Naive B cell (primary cell): ENCODE data around the gene FBXL14. TPM values are rescaled to one million over a fixed set of nuclear protein-coding genes. Genes with fewer than 3 reads are reported as not detected.

Experiments
- ATAC-seq, 2 donors: fragments of 150-1000 bp; cut with Tn5 transposase; 2 replicates each; pipeline ENCODE4 v1.10.0; 2021; ENCODE audit warnings: low read depth in 2 of 2, mild to moderate bottlenecking in 2 of 2, moderate library complexity in 2 of 2
- DNase-seq: peaks from one replicate; pipeline ENCODE4 v3.0.0; 2022
- H3K27ac Mint-ChIP-seq, 6 donors: one replicate each; pipeline ENCODE4 v1.8.0; 2020 to 2022; ENCODE audit warnings: mild to moderate bottlenecking in 6 of 6, mixed read lengths in 6 of 6, moderate library complexity in 5 of 6, inconsistent platforms in 2 of 6
- H3K27me3 Mint-ChIP-seq, 3 donors: one replicate each; pipeline ENCODE4 v1.8.0; 2021 to 2022; ENCODE audit warnings: mixed read lengths in 3 of 3, mild to moderate bottlenecking in 1 of 3
- H3K36me3 Mint-ChIP-seq, 2 donors: one replicate each; pipeline ENCODE4 v1.8.0; 2020 to 2022; ENCODE audit warnings: mixed read lengths in 2 of 2, inconsistent platforms in 1 of 2, mild to moderate bottlenecking in 1 of 2
- H3K4me1 Mint-ChIP-seq, 3 donors: one replicate each; pipeline ENCODE4 v1.8.0; 2020 to 2022; ENCODE audit warnings: mixed read lengths in 3 of 3, inconsistent platforms in 1 of 3, mild to moderate bottlenecking in 1 of 3, moderate library complexity in 1 of 3
- H3K4me3 Mint-ChIP-seq, 8 donors: one replicate each; pipeline ENCODE4 v1.8.0; 2020 to 2022; ENCODE audit warnings: mild to moderate bottlenecking in 8 of 8, mixed read lengths in 8 of 8, moderate library complexity in 8 of 8, inconsistent platforms in 2 of 8
- H3K9me3 Mint-ChIP-seq, 7 donors: one replicate each; pipeline ENCODE4 v1.8.0; 2020 to 2022; ENCODE audit warnings: mixed read lengths in 7 of 7, mild to moderate bottlenecking in 5 of 7, inconsistent platforms in 2 of 7, moderate library complexity in 1 of 7
- polyA plus RNA-seq, 6 donors: library from polyadenylated mRNA; unstranded; fragments of 300-500 nt; fragmentation: Illumina TruSeq; gene quantifications; one replicate each; pipeline ENCODE4 v1.2.3, GENCODE V29; 2021; ENCODE audit warnings: low read depth in 6 of 6

FBXL14 gene
- polyA plus RNA-seq, 6 donors from 2014 or later: 11.2 to 20.6 (median 14.6) TPM

GRCh38 chr12:1632702-1633101 is 38.3 kb upstream of the FBXL14 start:
- DNase-seq (no peak), ATAC-seq (no peak)
- Mint-ChIP-seq H3K27me3 (peaks cover 68 to 73% (median 69%) of the 10 kb centered on the region in 3 donors), H3K36me3 (no peaks in the 10 kb centered on the region), H3K4me3 (peak overlapping the region in 1 of 8 donors; percentile 22), H3K4me1 (peaks cover 19 to 25% (median 25%) of the 10 kb centered on the region in 3 donors), H3K9me3 (no peaks in the 10 kb centered on the region), H3K27ac (no peak overlapping the region)

GRCh38 chr12:1630827-1631591 is 36.6 kb upstream of the FBXL14 start:
- no peaks in the 10 kb centered on the region for H3K36me3 Mint-ChIP-seq
- peaks cover 63 to 77% (median 67%) of the 10 kb centered on the region in 3 donors for H3K27me3 Mint-ChIP-seq
- H3K9me3 Mint-ChIP-seq: no peaks in the 10 kb centered on the region
- ATAC-seq: no peak
- peak overlapping the region; percentile 73 to 88 (median 82) for H3K4me3 Mint-ChIP-seq
- H3K4me1 Mint-ChIP-seq: peaks cover 19 to 25% (median 25%) of the 10 kb centered on the region in 3 donors
- DNase-seq: no peak
- H3K27ac Mint-ChIP-seq: peak overlapping the region in 1 of 6 donors; percentile 73

GRCh38 chr12:1630133-1630826 is 35.9 kb upstream of the FBXL14 start:
- Mint-ChIP-seq H3K27me3 (peaks cover 56 to 74% (median 62%) of the 10 kb centered on the region in 3 donors), H3K9me3 (no peaks in the 10 kb centered on the region), H3K4me3 (peak overlapping the region; percentile 73 to 90 (median 84)), H3K27ac (peak overlapping the region in 1 of 6 donors; percentile 29), H3K36me3 (no peaks in the 10 kb centered on the region), H3K4me1 (peaks cover 19 to 25% (median 25%) of the 10 kb centered on the region in 3 donors)
- peak; percentile 17 for DNase-seq
- peak; percentile 68 to 73 for ATAC-seq

GRCh38 chr12:1629338-1630132 is 35.2 kb upstream of the FBXL14 start:
- Mint-ChIP-seq H3K27me3 (peaks cover 48 to 66% (median 55%) of the 10 kb centered on the region in 3 donors), H3K9me3 (no peaks in the 10 kb centered on the region), H3K36me3 (no peaks in the 10 kb centered on the region), H3K4me1 (peaks cover 19 to 25% (median 25%) of the 10 kb centered on the region in 3 donors), H3K27ac (peak overlapping the region in 1 of 6 donors; percentile 38), H3K4me3 (peak overlapping the region; percentile 73 to 90 (median 82))
- DNase-seq (peak; percentile 43), ATAC-seq (peak; percentile 77)

- Mint-ChIP-seq H3K27me3 (peaks cover 45 to 62% (median 51%) of the 10 kb centered on the region in 3 donors), H3K4me3 (peak within 1 kb of the TSS; percentile 73 to 90 (median 82)), H3K4me1 (peaks cover 19 to 25% (median 25%) of the 10 kb centered on the region in 3 donors), H3K27ac (peak within 1 kb of the TSS in 1 of 6 donors; percentile 75), H3K9me3 (no peaks in the 10 kb centered on the region), H3K36me3 (no peaks in the 10 kb centered on the region)
- ATAC-seq (no peak), DNase-seq (no peak)
Measured at GRCh38 chr12:1628666-1629337, 34.4 kb upstream of the FBXL14 start, which contains the start of gene WNT5B. WNT5B (plus strand) TSS chr12:1629231; CDS start chr12:1631355, 2,124 bp downstream.

GRCh38 chr12:1622406-1622805 is 28.0 kb upstream of the FBXL14 start:
- Mint-ChIP-seq H3K9me3 (no peaks in the 10 kb centered on the region), H3K36me3 (no peaks in the 10 kb centered on the region), H3K27ac (no peak overlapping the region), H3K27me3 (peaks cover 11 to 21% (median 21%) of the 10 kb centered on the region in 3 donors), H3K4me1 (peaks cover 16 to 23% (median 17%) of the 10 kb centered on the region in 3 donors), H3K4me3 (no peak overlapping the region)
- ATAC-seq (no peak), DNase-seq (no peak)

GRCh38 chr12:1620092-1620491 is 25.7 kb upstream of the FBXL14 start:
- ATAC-seq (no peak), DNase-seq (no peak)
- H3K4me3 Mint-ChIP-seq: no peak overlapping the region
- H3K9me3 Mint-ChIP-seq: no peaks in the 10 kb centered on the region
- H3K27ac Mint-ChIP-seq: no peak overlapping the region
- H3K4me1 Mint-ChIP-seq: peaks cover 29 to 39% (median 31%) of the 10 kb centered on the region in 3 donors
- peaks cover 11 to 22% (median 15%) of the 10 kb centered on the region in 3 donors for H3K27me3 Mint-ChIP-seq
- H3K36me3 Mint-ChIP-seq: no peaks in the 10 kb centered on the region

- H3K27ac Mint-ChIP-seq: peak overlapping the region in 2 of 6 donors; percentile 2 to 16
- ATAC-seq (peak in 1 of 2 donors; percentile 26), DNase-seq (no peak)
- H3K36me3 Mint-ChIP-seq: no peaks in the 10 kb centered on the region
- no peaks in the 10 kb centered on the region for H3K9me3 Mint-ChIP-seq
- peaks cover 29 to 39% (median 31%) of the 10 kb centered on the region in 3 donors for H3K4me1 Mint-ChIP-seq
- H3K4me3 Mint-ChIP-seq: no peak overlapping the region
- peaks cover 11 to 27% (median 15%) of the 10 kb centered on the region in 3 donors for H3K27me3 Mint-ChIP-seq
Measured at GRCh38 chr12:1619587-1619986, 25.2 kb upstream of the FBXL14 start.

- Mint-ChIP-seq H3K9me3 (no peaks in the 10 kb centered on the region), H3K4me1 (peaks cover 29 to 39% (median 31%) of the 10 kb centered on the region in 3 donors), H3K4me3 (no peak overlapping the region), H3K27me3 (peaks cover 11 to 28% (median 15%) of the 10 kb centered on the region in 3 donors), H3K27ac (peak overlapping the region in 2 of 6 donors; percentile 2 to 16), H3K36me3 (no peaks in the 10 kb centered on the region)
- DNase-seq: no peak
- no peak for ATAC-seq
Measured at GRCh38 chr12:1619159-1619558, 24.8 kb upstream of the FBXL14 start.

- no peak overlapping the region for H3K4me3 Mint-ChIP-seq
- no peak overlapping the region for H3K27ac Mint-ChIP-seq
- H3K27me3 Mint-ChIP-seq: peaks cover 7 to 24% (median 15%) of the 10 kb centered on the region in 3 donors
- peaks cover 29 to 39% (median 31%) of the 10 kb centered on the region in 3 donors for H3K4me1 Mint-ChIP-seq
- H3K36me3 Mint-ChIP-seq: no peaks in the 10 kb centered on the region
- H3K9me3 Mint-ChIP-seq: no peaks in the 10 kb centered on the region
- DNase-seq (no peak), ATAC-seq (peak in 1 of 2 donors; percentile 26)
Measured at GRCh38 chr12:1618489-1618888, 24.1 kb upstream of the FBXL14 start.

GRCh38 chr12:1616233-1617066 is 22.1 kb upstream of the FBXL14 start:
- ATAC-seq (peak; percentile 79 to 80), DNase-seq (no peak)
- Mint-ChIP-seq H3K9me3 (no peaks in the 10 kb centered on the region), H3K36me3 (no peaks in the 10 kb centered on the region), H3K27ac (peak overlapping the region in 2 of 6 donors; percentile 29 to 62), H3K4me1 (peaks cover 29 to 39% (median 31%) of the 10 kb centered on the region in 3 donors), H3K27me3 (peaks cover 5 to 18% (median 7%) of the 10 kb centered on the region in 3 donors), H3K4me3 (peak overlapping the region in 7 of 8 donors; percentile 50 to 68 (median 64))

GRCh38 chr12:1614360-1614759 is 20.0 kb upstream of the FBXL14 start:
- peaks cover 0 to 11% (median 4%) of the 10 kb centered on the region in 3 donors for H3K27me3 Mint-ChIP-seq
- ATAC-seq (no peak), DNase-seq (no peak)
- H3K4me3 Mint-ChIP-seq: no peak overlapping the region
- peaks cover 23 to 30% (median 27%) of the 10 kb centered on the region in 3 donors for H3K4me1 Mint-ChIP-seq
- H3K36me3 Mint-ChIP-seq: no peaks in the 10 kb centered on the region
- H3K9me3 Mint-ChIP-seq: no peaks in the 10 kb centered on the region
- H3K27ac Mint-ChIP-seq: no peak overlapping the region
